SK-N-SH (cell line): ENCODE data around the gene MFSD2B. TPM values are rescaled to one million over a fixed set of nuclear protein-coding genes. Genes with fewer than 3 reads are reported as not detected.

Source experiments
- CTCF ChIA-PET: fragments of 300-600, 350-600 bp; formaldehyde crosslinking; extraction: SDS; loops from one replicate; lab custom pipeline; 2021; lab: Yijun Ruan, JAX
- POLR2A ChIA-PET: fragments of 350-600 bp; sonication (Branson Sonifier 250); formaldehyde crosslinking; extraction: SDS; loops from one replicate; lab custom pipeline; 2020; ENCODE audit warnings: antibody characterized with exemption, inconsistent platforms; lab: Yijun Ruan, JAX
- DNase-seq: peaks from one replicate; pipeline ENCODE4 v3.0.0; 2012
- H2AFZ ChIP-seq: fragments of 200-600 bp; sonication (generic); 2 replicates; pipeline ENCODE4 v1.8.1; 2016; ENCODE audit warnings: antibody characterized with exemption, mild to moderate bottlenecking, low read depth
- H3F3A ChIP-seq: fragments of 200-600 bp; sonication (generic); replicated peaks from 2 replicates; pipeline ENCODE3; 2016; ENCODE audit warnings: antibody characterized with exemption, mild to moderate bottlenecking; ENCODE audit not compliant: insufficient read depth
- H3K27ac ChIP-seq, 2 experiments: fragments of 200-500 bp in 1 of 2; fragments of 200-600 bp in 1 of 2; sonication (Bioruptor generic) in 1 of 2; sonication (generic), shearing (Covaris generic) in 1 of 2; 2 replicates each; pipeline versions ENCODE4 v1.5.1 to v1.6.1; 2014 to 2016; ENCODE audit warnings: low read depth in 2 of 2, inconsistent platforms in 1 of 2, low read length in 1 of 2, mild to moderate bottlenecking in 1 of 2, mixed read lengths in 1 of 2
- H3K27me3 ChIP-seq: fragments of 200-600 bp; sonication (generic), shearing (Covaris generic); 2 replicates; pipeline ENCODE4 v1.6.1; 2016; ENCODE audit warnings: mixed run types; ENCODE audit not compliant: insufficient read depth
- H3K36me3 ChIP-seq, 2 experiments: fragments of 200-500 bp in 1 of 2; fragments of 200-600 bp in 1 of 2; sonication (Bioruptor generic) in 1 of 2; sonication (generic) in 1 of 2; replicated peaks in 1 of 2; 2 replicates each; pipeline versions ENCODE3 to v1.5.1; 2014 to 2016; ENCODE audit warnings: low read length in 1 of 2, mild to moderate bottlenecking in 1 of 2; ENCODE audit not compliant: insufficient read depth in 2 of 2, control insufficient read depth in 1 of 2
- H3K4me1 ChIP-seq, 2 experiments: fragments of 200-500 bp in 1 of 2; fragments of 200-600 bp in 1 of 2; sonication (Bioruptor generic) in 1 of 2; sonication (generic), shearing (Covaris generic) in 1 of 2; 2 replicates each; pipeline versions ENCODE4 v1.5.1 to v1.6.1; 2014 to 2016; ENCODE audit warnings: low read depth in 1 of 2, low read length in 1 of 2, mixed run types in 1 of 2; ENCODE audit not compliant: insufficient read depth in 2 of 2, control insufficient read depth in 1 of 2
- H3K4me2 ChIP-seq: fragments of 200-600 bp; sonication (generic), shearing (Covaris generic); 2 replicates; pipeline ENCODE4 v1.6.1; 2017; ENCODE audit warnings: mixed run types
- H3K4me3 ChIP-seq, 2 experiments: fragments of 200-500 bp in 1 of 2; fragments of 200-600 bp in 1 of 2; sonication (Bioruptor generic) in 1 of 2; sonication (generic), shearing (Covaris generic) in 1 of 2; 2 replicates each; pipeline versions ENCODE4 v1.5.1 to v1.8.1; 2014 to 2016; ENCODE audit warnings: low read depth in 2 of 2, inconsistent platforms in 1 of 2, low read length in 1 of 2, mild to moderate bottlenecking in 1 of 2, mixed read lengths in 1 of 2, moderate library complexity in 1 of 2
- H3K79me2 ChIP-seq: fragments of 200-600 bp; sonication (generic); 2 replicates; pipeline ENCODE4 v1.8.1; 2017; ENCODE audit warnings: mild to moderate bottlenecking; ENCODE audit not compliant: insufficient read depth
- H3K9ac ChIP-seq: fragments of 200-600 bp; sonication (generic); 2 replicates; pipeline ENCODE4 v1.6.1; 2017; ENCODE audit warnings: mixed run types
- H3K9me2 ChIP-seq: fragments of 200-600 bp; sonication (generic); 2 replicates; pipeline ENCODE4 v1.6.1; 2017; ENCODE audit warnings: mixed run types
- H3K9me3 ChIP-seq: fragments of 200-600 bp; sonication (generic); 2 replicates; pipeline ENCODE4 v1.6.1; 2017; ENCODE audit warnings: mixed run types, mild to moderate bottlenecking, moderate library complexity
- H4K20me1 ChIP-seq: fragments of 200-600 bp; sonication (generic); 2 replicates; pipeline ENCODE4 v1.6.1; 2017; ENCODE audit warnings: mild to moderate bottlenecking, mixed run types; ENCODE audit not compliant: insufficient read depth
- EP300 ChIP-seq, 2 experiments: IDR thresholded peaks; 2 replicates each; pipeline versions ENCODE4 v1.4.0 to v1.6.1; 2012; ENCODE audit warnings: borderline replicate concordance in 1 of 2, low read depth in 1 of 2, low read length in 1 of 2
- MEF2A ChIP-seq: IDR thresholded peaks from 2 replicates; pipeline ENCODE4 v1.4.0; 2012; ENCODE audit warnings: low read depth, borderline replicate concordance
- NFIC ChIP-seq: IDR thresholded peaks from 2 replicates; pipeline ENCODE4 v1.4.0; 2012; ENCODE audit warnings: borderline replicate concordance
- RFX5 ChIP-seq: IDR thresholded peaks from 2 replicates; pipeline ENCODE4 v1.6.1; 2012; ENCODE audit warnings: mild to moderate bottlenecking, improper control_type of control experiment, low read length
- TCF12 ChIP-seq: IDR thresholded peaks from 2 replicates; pipeline ENCODE4 v1.4.0; 2012
- YY1 ChIP-seq: IDR thresholded peaks from 2 replicates; pipeline ENCODE4 v1.4.0; 2012; ENCODE audit warnings: low read depth, mild to moderate bottlenecking
- WGBS: methylation state at CpG from one replicate; pipeline ENCODE4 v1.1.6; 2017; ENCODE audit warnings: low lambda C conversion rate; 5-methylcytosine and 5-hydroxymethylcytosine counted together
- polyA plus RNA-seq, 3 experiments: library from polyadenylated mRNA; depleted of rRNA; stranded (reverse); fragments of >200 nt; gene quantifications; 2 replicates each; pipeline ENCODE4 v1.2.3, GENCODE V29; 2012
- TF ChIP-seq, protein P1 (sequence below): fragments of 150-350 bp; IDR thresholded peaks from 2 replicates; pipeline ENCODE4 v1.6.1; 2016; ENCODE audit warnings: mild to moderate bottlenecking, low read depth, low read length
- TF ChIP-seq, protein P2 (sequence below): fragments of 150-350 bp; IDR thresholded peaks from 2 replicates; pipeline ENCODE4 v1.6.1; 2017; ENCODE audit warnings: antibody characterized with exemption, low read length, low read depth, borderline replicate concordance
- TF ChIP-seq, protein P3 (sequence below): IDR thresholded peaks from 2 replicates; pipeline ENCODE4 v1.4.0; 2012; ENCODE audit warnings: low read depth
- TF ChIP-seq, protein P4 (sequence below): IDR thresholded peaks from 2 replicates; pipeline ENCODE4 v1.4.0; 2012; ENCODE audit warnings: low read depth, borderline replicate concordance
- TF ChIP-seq, protein P5 (sequence below): fragments of 200-600 bp; sonication (generic); IDR thresholded peaks from 2 replicates; pipeline ENCODE4 v1.6.1; 2017; ENCODE audit warnings: antibody characterized with exemption, mild to moderate bottlenecking, moderate library complexity
- TF ChIP-seq, protein P6 (sequence below): IDR thresholded peaks from 2 replicates; pipeline ENCODE4 v1.6.1; 2012; ENCODE audit warnings: mild to moderate bottlenecking, low read depth, low read length, moderate library complexity

The MFSD2B gene
- polyA plus RNA-seq, 1 of the 3 experiments (the other 2 are of a cell fraction): not detected

DNA sequence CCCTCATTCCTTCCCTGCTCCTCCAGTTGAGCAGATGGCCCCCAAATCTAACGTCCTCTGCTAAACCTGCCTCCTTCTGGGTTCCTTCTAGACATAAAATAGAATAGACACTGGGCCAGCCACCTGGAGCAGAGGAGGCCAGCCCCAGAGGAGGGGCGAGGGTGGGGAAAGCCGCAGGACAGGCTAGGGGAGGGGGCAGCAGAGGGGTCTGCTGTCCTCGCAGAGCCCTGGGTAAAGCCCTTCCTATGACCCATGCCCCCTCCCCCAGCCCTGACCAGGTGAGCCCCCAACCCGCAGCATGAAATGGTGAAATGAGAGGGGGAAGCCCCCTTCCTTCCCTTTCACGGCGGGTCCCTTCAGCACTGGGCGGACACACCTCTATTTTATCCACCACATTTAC is 7.8 kb downstream of the MFSD2B start (continued):
- TF ChIP-seq EP300 (IDR thresholded peaks at IDR 0.05; ENCODE audit: borderline replicate concordance in 1 of 2, low read depth in 1 of 2, low read length in 1 of 2): no peak
- TF ChIP-seq, protein P1, sequence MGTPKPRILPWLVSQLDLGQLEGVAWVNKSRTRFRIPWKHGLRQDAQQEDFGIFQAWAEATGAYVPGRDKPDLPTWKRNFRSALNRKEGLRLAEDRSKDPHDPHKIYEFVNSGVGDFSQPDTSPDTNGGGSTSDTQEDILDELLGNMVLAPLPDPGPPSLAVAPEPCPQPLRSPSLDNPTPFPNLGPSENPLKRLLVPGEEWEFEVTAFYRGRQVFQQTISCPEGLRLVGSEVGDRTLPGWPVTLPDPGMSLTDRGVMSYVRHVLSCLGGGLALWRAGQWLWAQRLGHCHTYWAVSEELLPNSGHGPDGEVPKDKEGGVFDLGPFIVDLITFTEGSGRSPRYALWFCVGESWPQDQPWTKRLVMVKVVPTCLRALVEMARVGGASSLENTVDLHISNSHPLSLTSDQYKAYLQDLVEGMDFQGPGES: no peak
- TF ChIP-seq, protein P2, sequence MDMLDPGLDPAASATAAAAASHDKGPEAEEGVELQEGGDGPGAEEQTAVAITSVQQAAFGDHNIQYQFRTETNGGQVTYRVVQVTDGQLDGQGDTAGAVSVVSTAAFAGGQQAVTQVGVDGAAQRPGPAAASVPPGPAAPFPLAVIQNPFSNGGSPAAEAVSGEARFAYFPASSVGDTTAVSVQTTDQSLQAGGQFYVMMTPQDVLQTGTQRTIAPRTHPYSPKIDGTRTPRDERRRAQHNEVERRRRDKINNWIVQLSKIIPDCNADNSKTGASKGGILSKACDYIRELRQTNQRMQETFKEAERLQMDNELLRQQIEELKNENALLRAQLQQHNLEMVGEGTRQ: no peak
- no peak for TF ChIP-seq RFX5

DNA sequence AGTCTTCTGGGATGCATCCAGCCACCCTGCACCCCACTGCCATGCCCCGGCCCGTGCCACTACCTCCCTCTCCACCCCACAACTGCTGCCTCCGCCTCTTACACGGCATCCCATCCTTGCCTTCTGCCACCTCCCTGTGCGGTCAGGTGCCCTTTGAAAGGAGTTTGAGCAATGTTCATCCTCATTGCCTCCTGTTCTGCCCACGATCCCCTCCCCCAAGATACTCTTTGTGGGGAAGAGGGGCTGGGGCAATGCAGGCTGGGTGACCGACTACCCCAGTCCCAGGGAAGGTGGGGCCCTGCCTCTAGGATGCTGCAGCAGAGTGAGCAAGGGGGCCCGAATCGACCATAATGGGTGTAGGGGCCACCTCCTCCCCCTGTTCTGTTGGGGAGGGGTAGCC is 8.4 kb downstream of the MFSD2B start:
- H3K9me2 ChIP-seq: no peaks in the 10 kb centered on the region
- WGBS: 95% methylated on average over 9 of the region's 9 CpGs
- no peak overlapping the region for H3K4me2 ChIP-seq
- H3K4me1 ChIP-seq: peaks cover 3 to 12% of the 10 kb centered on the region in 2 experiments; a peak in 3 of 4 replicates
- H2AFZ ChIP-seq: no peak overlapping the region
- no peaks in the 10 kb centered on the region for H4K20me1 ChIP-seq
- H3K9me3 ChIP-seq: no peaks in the 10 kb centered on the region
- TF ChIP-seq NFIC: no peak
- TF ChIP-seq, protein P3, sequence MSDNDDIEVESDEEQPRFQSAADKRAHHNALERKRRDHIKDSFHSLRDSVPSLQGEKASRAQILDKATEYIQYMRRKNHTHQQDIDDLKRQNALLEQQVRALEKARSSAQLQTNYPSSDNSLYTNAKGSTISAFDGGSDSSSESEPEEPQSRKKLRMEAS: no peak
- TF ChIP-seq, protein P4, sequence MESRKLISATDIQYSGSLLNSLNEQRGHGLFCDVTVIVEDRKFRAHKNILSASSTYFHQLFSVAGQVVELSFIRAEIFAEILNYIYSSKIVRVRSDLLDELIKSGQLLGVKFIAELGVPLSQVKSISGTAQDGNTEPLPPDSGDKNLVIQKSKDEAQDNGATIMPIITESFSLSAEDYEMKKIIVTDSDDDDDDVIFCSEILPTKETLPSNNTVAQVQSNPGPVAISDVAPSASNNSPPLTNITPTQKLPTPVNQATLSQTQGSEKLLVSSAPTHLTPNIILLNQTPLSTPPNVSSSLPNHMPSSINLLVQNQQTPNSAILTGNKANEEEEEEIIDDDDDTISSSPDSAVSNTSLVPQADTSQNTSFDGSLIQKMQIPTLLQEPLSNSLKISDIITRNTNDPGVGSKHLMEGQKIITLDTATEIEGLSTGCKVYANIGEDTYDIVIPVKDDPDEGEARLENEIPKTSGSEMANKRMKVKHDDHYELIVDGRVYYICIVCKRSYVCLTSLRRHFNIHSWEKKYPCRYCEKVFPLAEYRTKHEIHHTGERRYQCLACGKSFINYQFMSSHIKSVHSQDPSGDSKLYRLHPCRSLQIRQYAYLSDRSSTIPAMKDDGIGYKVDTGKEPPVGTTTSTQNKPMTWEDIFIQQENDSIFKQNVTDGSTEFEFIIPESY: no peak
- no peak for TF ChIP-seq YY1
- TF ChIP-seq, protein P5, sequence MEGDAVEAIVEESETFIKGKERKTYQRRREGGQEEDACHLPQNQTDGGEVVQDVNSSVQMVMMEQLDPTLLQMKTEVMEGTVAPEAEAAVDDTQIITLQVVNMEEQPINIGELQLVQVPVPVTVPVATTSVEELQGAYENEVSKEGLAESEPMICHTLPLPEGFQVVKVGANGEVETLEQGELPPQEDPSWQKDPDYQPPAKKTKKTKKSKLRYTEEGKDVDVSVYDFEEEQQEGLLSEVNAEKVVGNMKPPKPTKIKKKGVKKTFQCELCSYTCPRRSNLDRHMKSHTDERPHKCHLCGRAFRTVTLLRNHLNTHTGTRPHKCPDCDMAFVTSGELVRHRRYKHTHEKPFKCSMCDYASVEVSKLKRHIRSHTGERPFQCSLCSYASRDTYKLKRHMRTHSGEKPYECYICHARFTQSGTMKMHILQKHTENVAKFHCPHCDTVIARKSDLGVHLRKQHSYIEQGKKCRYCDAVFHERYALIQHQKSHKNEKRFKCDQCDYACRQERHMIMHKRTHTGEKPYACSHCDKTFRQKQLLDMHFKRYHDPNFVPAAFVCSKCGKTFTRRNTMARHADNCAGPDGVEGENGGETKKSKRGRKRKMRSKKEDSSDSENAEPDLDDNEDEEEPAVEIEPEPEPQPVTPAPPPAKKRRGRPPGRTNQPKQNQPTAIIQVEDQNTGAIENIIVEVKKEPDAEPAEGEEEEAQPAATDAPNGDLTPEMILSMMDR: no peak
- TF ChIP-seq, protein P6, sequence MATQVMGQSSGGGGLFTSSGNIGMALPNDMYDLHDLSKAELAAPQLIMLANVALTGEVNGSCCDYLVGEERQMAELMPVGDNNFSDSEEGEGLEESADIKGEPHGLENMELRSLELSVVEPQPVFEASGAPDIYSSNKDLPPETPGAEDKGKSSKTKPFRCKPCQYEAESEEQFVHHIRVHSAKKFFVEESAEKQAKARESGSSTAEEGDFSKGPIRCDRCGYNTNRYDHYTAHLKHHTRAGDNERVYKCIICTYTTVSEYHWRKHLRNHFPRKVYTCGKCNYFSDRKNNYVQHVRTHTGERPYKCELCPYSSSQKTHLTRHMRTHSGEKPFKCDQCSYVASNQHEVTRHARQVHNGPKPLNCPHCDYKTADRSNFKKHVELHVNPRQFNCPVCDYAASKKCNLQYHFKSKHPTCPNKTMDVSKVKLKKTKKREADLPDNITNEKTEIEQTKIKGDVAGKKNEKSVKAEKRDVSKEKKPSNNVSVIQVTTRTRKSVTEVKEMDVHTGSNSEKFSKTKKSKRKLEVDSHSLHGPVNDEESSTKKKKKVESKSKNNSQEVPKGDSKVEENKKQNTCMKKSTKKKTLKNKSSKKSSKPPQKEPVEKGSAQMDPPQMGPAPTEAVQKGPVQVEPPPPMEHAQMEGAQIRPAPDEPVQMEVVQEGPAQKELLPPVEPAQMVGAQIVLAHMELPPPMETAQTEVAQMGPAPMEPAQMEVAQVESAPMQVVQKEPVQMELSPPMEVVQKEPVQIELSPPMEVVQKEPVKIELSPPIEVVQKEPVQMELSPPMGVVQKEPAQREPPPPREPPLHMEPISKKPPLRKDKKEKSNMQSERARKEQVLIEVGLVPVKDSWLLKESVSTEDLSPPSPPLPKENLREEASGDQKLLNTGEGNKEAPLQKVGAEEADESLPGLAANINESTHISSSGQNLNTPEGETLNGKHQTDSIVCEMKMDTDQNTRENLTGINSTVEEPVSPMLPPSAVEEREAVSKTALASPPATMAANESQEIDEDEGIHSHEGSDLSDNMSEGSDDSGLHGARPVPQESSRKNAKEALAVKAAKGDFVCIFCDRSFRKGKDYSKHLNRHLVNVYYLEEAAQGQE: no peak
- no peak for TF ChIP-seq MEF2A
- TF ChIP-seq TCF12: no peak
- CTCF ChIA-PET: no interaction called here
- no peak for DNase-seq
- no peaks in the 10 kb centered on the region for H3K27me3 ChIP-seq
- H3K27ac ChIP-seq: no peak overlapping the region
- H3K79me2 ChIP-seq: no peaks in the 10 kb centered on the region
- POLR2A ChIA-PET: no interaction called here
- H3K36me3 ChIP-seq: peaks cover 0 to 4% of the 10 kb centered on the region in 2 experiments
- no peak overlapping the region for H3K9ac ChIP-seq
- H3K4me3 ChIP-seq: no peak overlapping the region
- H3F3A ChIP-seq: no peaks in the 10 kb centered on the region
